ENCODE measurements around the gene KCNIP1.

DNA sequence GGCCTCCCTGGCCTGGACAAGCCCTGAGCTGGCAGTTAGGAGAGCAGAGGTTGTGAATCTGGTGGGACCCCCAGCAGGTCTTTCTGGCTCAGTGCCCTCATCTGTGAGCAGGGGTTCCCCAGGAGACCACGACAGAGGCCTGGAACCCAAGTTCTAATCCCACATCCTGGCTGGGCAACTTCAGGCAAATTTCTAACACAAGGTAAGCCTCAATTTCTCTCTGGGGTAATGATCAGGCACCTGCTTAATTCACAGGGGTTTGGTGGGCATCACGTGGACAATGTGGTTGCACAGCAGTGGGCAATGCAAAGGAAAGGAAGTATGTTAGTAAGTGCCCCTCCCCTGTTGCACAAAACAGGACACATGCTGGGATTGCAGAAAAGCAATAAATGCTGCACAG is 1.9 kb upstream of the KCNIP1 start:
- no peak for TF ChIP-seq CTCF (IDR thresholded peaks at IDR 0.05 in 8 of 11, conservative IDR thresholded peaks at IDR 0.05 in 3 of 11)
- no peak for TF ChIP-seq POLR2A (IDR thresholded peaks at IDR 0.05)
- TF ChIP-seq POLR2AphosphoS5 (IDR thresholded peaks at IDR 0.05) = no peak
